ENCODE measurements around the gene PEX5L. TPM values are rescaled to one million over a fixed set of nuclear protein-coding genes. Genes with fewer than 3 reads are reported as not detected.

Gene PEX5L
- total and polyA plus RNA-seq, 10 of the 15 experiments (the other 5 are each of a cell fraction or from before 2014, with no cell fraction given), result 0.11 to 17.0 (median 0.50) TPM

DNA sequence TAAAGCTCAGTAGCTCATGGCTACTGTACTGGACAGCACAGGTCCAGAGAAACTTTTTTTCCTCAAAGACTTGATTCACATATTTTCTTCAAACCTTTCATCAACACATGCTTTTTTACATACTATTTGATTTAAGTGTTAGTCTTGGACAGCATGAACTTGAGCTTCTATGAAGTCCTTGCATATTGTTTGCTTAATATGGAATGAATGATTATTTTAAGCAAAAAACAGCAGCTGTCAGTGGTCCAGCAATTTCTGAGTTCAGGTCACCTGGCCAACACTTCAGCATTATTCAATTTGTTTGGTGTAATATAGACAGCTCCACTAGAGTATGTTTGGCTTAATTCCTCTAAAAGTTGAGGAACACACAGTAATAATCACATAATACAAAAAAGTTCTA lies 141.4 kb downstream of the PEX5L start (continued):
- TF ChIP-seq, protein P1, sequence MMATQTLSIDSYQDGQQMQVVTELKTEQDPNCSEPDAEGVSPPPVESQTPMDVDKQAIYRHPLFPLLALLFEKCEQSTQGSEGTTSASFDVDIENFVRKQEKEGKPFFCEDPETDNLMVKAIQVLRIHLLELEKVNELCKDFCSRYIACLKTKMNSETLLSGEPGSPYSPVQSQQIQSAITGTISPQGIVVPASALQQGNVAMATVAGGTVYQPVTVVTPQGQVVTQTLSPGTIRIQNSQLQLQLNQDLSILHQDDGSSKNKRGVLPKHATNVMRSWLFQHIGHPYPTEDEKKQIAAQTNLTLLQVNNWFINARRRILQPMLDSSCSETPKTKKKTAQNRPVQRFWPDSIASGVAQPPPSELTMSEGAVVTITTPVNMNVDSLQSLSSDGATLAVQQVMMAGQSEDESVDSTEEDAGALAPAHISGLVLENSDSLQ (IDR thresholded peaks at IDR 0.05), result no peak
- no peak for TF ChIP-seq SMAD1 (IDR thresholded peaks at IDR 0.05; ENCODE audit: low read depth, partially characterized antibody)

DNA sequence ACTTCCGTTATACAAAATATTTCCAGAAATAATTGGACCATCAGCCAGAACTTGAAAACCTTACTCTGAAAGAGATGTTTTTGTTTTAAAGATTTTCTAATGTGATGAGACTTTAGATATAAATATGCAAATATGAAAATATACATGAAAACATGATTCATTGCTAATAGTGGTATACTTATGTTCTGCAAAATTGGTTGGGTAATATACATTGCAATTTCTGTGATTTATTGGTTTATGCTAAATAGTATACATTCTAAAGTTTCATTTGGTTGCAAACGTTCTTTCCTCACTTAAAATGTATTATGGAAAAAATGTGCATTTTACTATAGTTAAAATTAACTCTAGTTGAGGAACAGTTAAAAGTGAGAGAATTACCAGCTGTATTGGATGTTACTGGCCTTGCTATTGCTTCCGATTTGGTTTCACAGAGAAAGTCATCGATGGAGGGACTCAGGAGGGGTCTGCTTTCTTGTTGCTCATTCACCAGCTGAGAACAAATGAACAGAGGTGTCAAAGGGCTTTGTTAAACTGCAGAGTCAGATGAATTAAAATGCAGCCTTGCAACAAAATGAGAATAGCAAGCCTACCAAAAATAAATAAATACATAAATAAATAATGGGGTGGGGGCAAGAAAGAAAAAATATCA lies 149.3 kb downstream of the PEX5L start:
- H3K4me3 ChIP-seq, result no peak overlapping the region
- no peaks in the 10 kb centered on the region for H3K9me3 ChIP-seq (replicated peaks; ENCODE audit: control insufficient read depth, insufficient read depth, low read length)
- H3K9ac ChIP-seq (ENCODE audit: control insufficient read depth, insufficient read depth, low read length), result no peak overlapping the region
- RAD21 ChIA-PET (ENCODE audit: unreplicated experiment), result interaction anchor here (1.0 to 1.8 kb wide), 3 partner anchors 42 to 707 kb away, joined by 3 to 5 read pairs (median 4); no protein-coding TSS in a partner anchor
- no TSS peak for BruUV-seq (replicated peaks)
- POLR2A ChIA-PET, result interaction anchor here (2.1 kb wide), 1 partner anchor 10 kb away, joined by 8 read pairs; no protein-coding TSS in a partner anchor
- in situ Hi-C loops (cut with MboI), result no loop called here
- H4K20me1 ChIP-seq (ENCODE audit: control insufficient read depth, insufficient read depth), result no peaks in the 10 kb centered on the region
- SMC1A ChIA-PET (ENCODE audit: uncharacterized antibody, unreplicated experiment), result interaction anchor here (1.2 to 1.7 kb wide), 5 partner anchors 10 to 73 kb away, joined by 4 to 7 read pairs (median 6); no protein-coding TSS in a partner anchor
- no peak for DNase-seq (ENCODE audit: low read depth, low spot score)
- no peak for ATAC-seq
- no peaks in the 10 kb centered on the region for H3K27me3 ChIP-seq (replicated peaks in 1 of 2; ENCODE audit: control insufficient read depth in 2 of 2, insufficient read depth in 2 of 2, low read length in 1 of 2)
- no peaks in the 10 kb centered on the region for H3K79me2 ChIP-seq (ENCODE audit: control insufficient read depth, insufficient read depth, low read length)
- H3K36me3 ChIP-seq (ENCODE audit: control insufficient read depth in 2 of 2, insufficient read depth in 2 of 2, low read length in 1 of 2), result no peaks in the 10 kb centered on the region
- CTCF ChIA-PET, result interaction anchor here (0.7 to 1.4 kb wide), 4 partner anchors 12 to 708 kb away, joined by 3 to 4 read pairs (median 3); no protein-coding TSS in a partner anchor
- no peak overlapping the region for H3K4me2 ChIP-seq (ENCODE audit: control insufficient read depth, insufficient read depth)
- no peak overlapping the region for H2AFZ ChIP-seq (ENCODE audit: control insufficient read depth, low read depth, low read length)
- 84% methylated on average over 4 of the region's 4 CpGs for WGBS (ENCODE audit: insufficient coverage, insufficient replicate concordance, low lambda C conversion rate, missing lambda C conversion rate)
- H3K27ac ChIP-seq (ENCODE audit: control insufficient read depth, insufficient read depth), result no peak overlapping the region
- FAIRE-seq, result no peak
- TF ChIP-seq NFXL1 (IDR thresholded peaks at IDR 0.05; ENCODE audit: borderline replicate concordance) (no peak), CBX3 (IDR thresholded peaks at IDR 0.05; ENCODE audit: borderline replicate concordance, low read depth) (no peak)
- H3K4me1 ChIP-seq (ENCODE audit: control insufficient read depth, insufficient read depth, low read length), result peaks cover 17% of the 10 kb centered on the region
- intact Hi-C loops (cut with micrococcal nuclease; ENCODE audit: unreplicated experiment), result no loop called here
